Right lobe of liver (tissue), 4 donors: ENCODE data around the gene RBP2.

Experiments
- POLR2A ChIP-seq: fragments of 450-650 bp; IDR thresholded peaks from one replicate; pipeline ENCODE4 v1.6.1; 2017; ENCODE audit warnings: antibody characterized with exemption, mild to moderate bottlenecking
- TF ChIP-seq, protein P1 (sequence below), 4 donors: fragments of 200-600 bp in 3 of 4; fragments of 450-650 bp in 1 of 4; IDR thresholded peaks; one replicate each; pipeline versions ENCODE4 v1.5.1 to v1.8.0; 2016 to 2022; ENCODE audit warnings: antibody characterized with exemption in 4 of 4, mild to moderate bottlenecking in 2 of 4
- donor health status: DM: no; HTN: no; CAD: no.
- donor health status: DM: no; HTN: no; CAD: no.
- donor health status: DM: no; HTN: yes; CAD: no.

DNA sequence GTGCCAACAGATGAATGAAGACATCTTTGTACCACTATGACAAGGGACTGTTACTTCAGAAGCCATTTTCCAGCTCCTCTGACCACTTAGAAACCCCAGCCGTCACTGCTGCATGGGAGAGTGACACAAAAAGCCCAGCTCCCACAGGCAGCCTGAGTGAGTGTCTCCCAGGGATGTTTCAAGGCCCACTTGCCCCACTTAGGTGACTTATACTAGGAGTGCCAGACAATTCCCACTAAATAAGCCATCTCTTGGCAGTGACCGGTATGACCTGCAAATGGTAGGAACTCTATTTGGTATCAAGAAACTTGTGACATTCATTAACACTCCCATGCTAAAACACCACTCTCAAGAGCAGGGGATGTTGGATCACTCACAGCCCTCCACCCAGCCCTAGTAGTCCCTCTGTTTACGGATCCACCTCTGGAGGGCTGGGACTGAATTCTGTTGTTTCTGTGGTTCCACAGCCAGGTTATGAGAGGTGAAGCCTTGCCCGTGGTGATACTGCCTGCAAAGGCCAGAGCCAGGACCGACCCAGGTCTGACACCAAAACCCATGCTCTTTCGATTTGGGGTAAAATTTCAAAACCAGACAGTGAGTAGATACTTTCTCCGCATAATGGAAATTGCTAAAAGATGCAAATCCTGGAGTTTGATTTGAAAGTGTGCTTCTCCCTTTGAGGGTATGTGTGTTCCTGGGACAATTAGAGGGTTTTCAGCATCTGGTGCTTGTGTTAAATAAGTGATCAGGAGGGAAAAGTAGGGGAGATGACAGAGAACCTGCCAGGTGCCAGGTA, 48.7 kb upstream of the RBP2 start:
- TF ChIP-seq, protein P1, sequence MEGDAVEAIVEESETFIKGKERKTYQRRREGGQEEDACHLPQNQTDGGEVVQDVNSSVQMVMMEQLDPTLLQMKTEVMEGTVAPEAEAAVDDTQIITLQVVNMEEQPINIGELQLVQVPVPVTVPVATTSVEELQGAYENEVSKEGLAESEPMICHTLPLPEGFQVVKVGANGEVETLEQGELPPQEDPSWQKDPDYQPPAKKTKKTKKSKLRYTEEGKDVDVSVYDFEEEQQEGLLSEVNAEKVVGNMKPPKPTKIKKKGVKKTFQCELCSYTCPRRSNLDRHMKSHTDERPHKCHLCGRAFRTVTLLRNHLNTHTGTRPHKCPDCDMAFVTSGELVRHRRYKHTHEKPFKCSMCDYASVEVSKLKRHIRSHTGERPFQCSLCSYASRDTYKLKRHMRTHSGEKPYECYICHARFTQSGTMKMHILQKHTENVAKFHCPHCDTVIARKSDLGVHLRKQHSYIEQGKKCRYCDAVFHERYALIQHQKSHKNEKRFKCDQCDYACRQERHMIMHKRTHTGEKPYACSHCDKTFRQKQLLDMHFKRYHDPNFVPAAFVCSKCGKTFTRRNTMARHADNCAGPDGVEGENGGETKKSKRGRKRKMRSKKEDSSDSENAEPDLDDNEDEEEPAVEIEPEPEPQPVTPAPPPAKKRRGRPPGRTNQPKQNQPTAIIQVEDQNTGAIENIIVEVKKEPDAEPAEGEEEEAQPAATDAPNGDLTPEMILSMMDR (IDR thresholded peaks at IDR 0.05), result no peak
- TF ChIP-seq POLR2A, result no peak
